A549 (cell line): Measurements from ENCODE around the gene TCF12.

Experiments used
- CBX2 ChIP-seq: fragments of 200-600 bp; sonication (generic); IDR thresholded peaks from 2 replicates; pipeline ENCODE4 v1.6.1; 2016; ENCODE audit warnings: low read depth, mild to moderate bottlenecking, borderline replicate concordance
- CEBPB ChIP-seq, 2 experiments: fragments of >200 bp in 1 of 2; sonication (Bioruptor Twin) in 1 of 2; formaldehyde crosslinking in 1 of 2; IDR thresholded peaks; 2 replicates each; pipeline ENCODE4 v1.6.1; 2012 to 2016
- EP300 ChIP-seq, 2 experiments: fragments of >200 bp; sonication (Bioruptor Twin); formaldehyde crosslinking; IDR thresholded peaks; 2 replicates in 1 of 2; 3 replicates in 1 of 2; pipeline ENCODE4 v1.6.1; 2016 to 2017
- MAFK ChIP-seq: fragments of 450-650 bp; IDR thresholded peaks from 2 replicates; pipeline ENCODE4 v1.6.1; 2014; ENCODE audit not compliant: partially characterized antibody
- NPAS2 ChIP-seq: fragments of 250-450 bp; sonication (Bioruptor Pico); IDR thresholded peaks from 2 replicates; pipeline ENCODE4 v1.8.0; 2022; ENCODE audit warnings: mild to moderate bottlenecking, moderate library complexity, borderline replicate concordance
- PHF8 ChIP-seq: fragments of 200-600 bp; sonication (generic); IDR thresholded peaks from 2 replicates; pipeline ENCODE4 v1.6.1; 2016; ENCODE audit warnings: low read depth, mild to moderate bottlenecking, antibody characterized with exemption, moderate library complexity, borderline replicate concordance
- POLR2A ChIP-seq: IDR thresholded peaks from 2 replicates; pipeline ENCODE4 v1.6.1; 2012; ENCODE audit warnings: mild to moderate bottlenecking, low read length
- RAD21 ChIP-seq, 2 experiments: fragments of >200 bp in 1 of 2; sonication (Bioruptor Twin) in 1 of 2; formaldehyde crosslinking in 1 of 2; IDR thresholded peaks in 1 of 2; conservative IDR thresholded peaks in 1 of 2; 2 replicates in 1 of 2; 3 replicates in 1 of 2; pipeline ENCODE4 v1.6.1; 2012 to 2018; ENCODE audit warnings: inconsistent platforms in 1 of 2
- RFX5 ChIP-seq: fragments of 450-650 bp; IDR thresholded peaks from 2 replicates; pipeline ENCODE4 v1.7.1; 2014; ENCODE audit warnings: antibody characterized with exemption, mild to moderate bottlenecking, moderate library complexity
- SMC3 ChIP-seq: fragments of >200 bp; sonication (Bioruptor Twin); formaldehyde crosslinking; IDR thresholded peaks from 3 replicates; pipeline ENCODE4 v1.6.1; 2018; ENCODE audit warnings: inconsistent platforms
- TF ChIP-seq, protein P1 (sequence below): fragments of >200 bp; sonication (Bioruptor Twin); formaldehyde crosslinking; IDR thresholded peaks from 3 replicates; pipeline ENCODE4 v1.5.1; 2016
- TF ChIP-seq, protein P2 (sequence below): fragments of 200-600 bp; sonication (generic); IDR thresholded peaks from 2 replicates; pipeline ENCODE4 v1.6.1; 2016; ENCODE audit warnings: antibody characterized with exemption, mild to moderate bottlenecking, moderate library complexity
- TF ChIP-seq, protein P3 (sequence below): IDR thresholded peaks from 2 replicates; pipeline ENCODE4 v1.6.1; 2012
- TF ChIP-seq, protein P4 (sequence below): IDR thresholded peaks from 2 replicates; pipeline ENCODE4 v1.6.1; 2012

DNA sequence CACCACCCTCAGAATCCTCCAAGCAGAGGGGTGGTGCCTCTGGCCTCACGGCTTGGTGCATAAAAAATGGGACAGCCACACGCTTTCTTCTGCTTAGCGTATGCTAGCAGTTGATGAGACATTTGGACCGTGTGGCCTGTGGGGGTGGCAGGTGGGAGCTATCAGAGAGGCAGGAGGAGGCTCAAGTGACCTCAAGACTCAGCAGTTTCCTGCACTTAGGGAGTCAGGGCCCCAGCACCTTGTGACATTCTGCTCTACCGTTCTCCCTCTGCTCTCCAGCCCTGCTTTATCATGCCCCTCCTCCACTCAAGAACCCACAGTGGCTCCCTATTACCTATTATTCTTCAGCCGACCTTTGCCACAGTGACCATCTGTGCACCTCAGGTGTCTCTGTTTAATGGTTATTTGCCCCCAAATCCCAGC is 416.9 kb downstream of the TCF12 start:
- TF ChIP-seq SMC3 (no peak), CEBPB (IDR thresholded peaks at IDR 0.05) (no peak), EP300 (IDR thresholded peaks at IDR 0.05) (no peak), POLR2A (no peak), MAFK (no peak), RAD21 (conservative IDR thresholded peaks at IDR 0.05 in 1 of 2, IDR thresholded peaks at IDR 0.05 in 1 of 2) (no peak), CBX2 (no peak), NPAS2 (CRISPR knock-in tag) (no peak), RFX5 (no peak), PHF8 (no peak)
- TF ChIP-seq, protein P1, sequence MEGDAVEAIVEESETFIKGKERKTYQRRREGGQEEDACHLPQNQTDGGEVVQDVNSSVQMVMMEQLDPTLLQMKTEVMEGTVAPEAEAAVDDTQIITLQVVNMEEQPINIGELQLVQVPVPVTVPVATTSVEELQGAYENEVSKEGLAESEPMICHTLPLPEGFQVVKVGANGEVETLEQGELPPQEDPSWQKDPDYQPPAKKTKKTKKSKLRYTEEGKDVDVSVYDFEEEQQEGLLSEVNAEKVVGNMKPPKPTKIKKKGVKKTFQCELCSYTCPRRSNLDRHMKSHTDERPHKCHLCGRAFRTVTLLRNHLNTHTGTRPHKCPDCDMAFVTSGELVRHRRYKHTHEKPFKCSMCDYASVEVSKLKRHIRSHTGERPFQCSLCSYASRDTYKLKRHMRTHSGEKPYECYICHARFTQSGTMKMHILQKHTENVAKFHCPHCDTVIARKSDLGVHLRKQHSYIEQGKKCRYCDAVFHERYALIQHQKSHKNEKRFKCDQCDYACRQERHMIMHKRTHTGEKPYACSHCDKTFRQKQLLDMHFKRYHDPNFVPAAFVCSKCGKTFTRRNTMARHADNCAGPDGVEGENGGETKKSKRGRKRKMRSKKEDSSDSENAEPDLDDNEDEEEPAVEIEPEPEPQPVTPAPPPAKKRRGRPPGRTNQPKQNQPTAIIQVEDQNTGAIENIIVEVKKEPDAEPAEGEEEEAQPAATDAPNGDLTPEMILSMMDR: no peak
- TF ChIP-seq, protein P2, sequence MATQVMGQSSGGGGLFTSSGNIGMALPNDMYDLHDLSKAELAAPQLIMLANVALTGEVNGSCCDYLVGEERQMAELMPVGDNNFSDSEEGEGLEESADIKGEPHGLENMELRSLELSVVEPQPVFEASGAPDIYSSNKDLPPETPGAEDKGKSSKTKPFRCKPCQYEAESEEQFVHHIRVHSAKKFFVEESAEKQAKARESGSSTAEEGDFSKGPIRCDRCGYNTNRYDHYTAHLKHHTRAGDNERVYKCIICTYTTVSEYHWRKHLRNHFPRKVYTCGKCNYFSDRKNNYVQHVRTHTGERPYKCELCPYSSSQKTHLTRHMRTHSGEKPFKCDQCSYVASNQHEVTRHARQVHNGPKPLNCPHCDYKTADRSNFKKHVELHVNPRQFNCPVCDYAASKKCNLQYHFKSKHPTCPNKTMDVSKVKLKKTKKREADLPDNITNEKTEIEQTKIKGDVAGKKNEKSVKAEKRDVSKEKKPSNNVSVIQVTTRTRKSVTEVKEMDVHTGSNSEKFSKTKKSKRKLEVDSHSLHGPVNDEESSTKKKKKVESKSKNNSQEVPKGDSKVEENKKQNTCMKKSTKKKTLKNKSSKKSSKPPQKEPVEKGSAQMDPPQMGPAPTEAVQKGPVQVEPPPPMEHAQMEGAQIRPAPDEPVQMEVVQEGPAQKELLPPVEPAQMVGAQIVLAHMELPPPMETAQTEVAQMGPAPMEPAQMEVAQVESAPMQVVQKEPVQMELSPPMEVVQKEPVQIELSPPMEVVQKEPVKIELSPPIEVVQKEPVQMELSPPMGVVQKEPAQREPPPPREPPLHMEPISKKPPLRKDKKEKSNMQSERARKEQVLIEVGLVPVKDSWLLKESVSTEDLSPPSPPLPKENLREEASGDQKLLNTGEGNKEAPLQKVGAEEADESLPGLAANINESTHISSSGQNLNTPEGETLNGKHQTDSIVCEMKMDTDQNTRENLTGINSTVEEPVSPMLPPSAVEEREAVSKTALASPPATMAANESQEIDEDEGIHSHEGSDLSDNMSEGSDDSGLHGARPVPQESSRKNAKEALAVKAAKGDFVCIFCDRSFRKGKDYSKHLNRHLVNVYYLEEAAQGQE: no peak
- TF ChIP-seq, protein P3, sequence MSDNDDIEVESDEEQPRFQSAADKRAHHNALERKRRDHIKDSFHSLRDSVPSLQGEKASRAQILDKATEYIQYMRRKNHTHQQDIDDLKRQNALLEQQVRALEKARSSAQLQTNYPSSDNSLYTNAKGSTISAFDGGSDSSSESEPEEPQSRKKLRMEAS: no peak
- TF ChIP-seq, protein P4, sequence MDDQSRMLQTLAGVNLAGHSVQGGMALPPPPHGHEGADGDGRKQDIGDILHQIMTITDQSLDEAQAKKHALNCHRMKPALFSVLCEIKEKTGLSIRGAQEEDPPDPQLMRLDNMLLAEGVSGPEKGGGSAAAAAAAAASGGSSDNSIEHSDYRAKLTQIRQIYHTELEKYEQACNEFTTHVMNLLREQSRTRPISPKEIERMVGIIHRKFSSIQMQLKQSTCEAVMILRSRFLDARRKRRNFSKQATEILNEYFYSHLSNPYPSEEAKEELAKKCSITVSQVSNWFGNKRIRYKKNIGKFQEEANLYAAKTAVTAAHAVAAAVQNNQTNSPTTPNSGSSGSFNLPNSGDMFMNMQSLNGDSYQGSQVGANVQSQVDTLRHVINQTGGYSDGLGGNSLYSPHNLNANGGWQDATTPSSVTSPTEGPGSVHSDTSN: no peak
